Upper lobe of left lung (tissue), 6 donors: ENCODE data around the gene SLC26A3. TPM values are rescaled to one million over a fixed set of nuclear protein-coding genes. Genes with fewer than 3 reads are reported as not detected.

Source experiments
- ATAC-seq, 2 donors: fragments of 200-7000 bp; cut with Tn5 transposase; one replicate each; pipeline ENCODE4 v1.9.1; 2022; ENCODE audit warnings: mild to moderate bottlenecking in 2 of 2, moderate library complexity in 2 of 2; ENCODE audit not compliant: low FRiP score in 2 of 2
- DNase-seq, 2 donors: peaks; one replicate each; pipeline ENCODE4 v3.0.0-alpha.2; 2019 to 2020
- H3K27ac ChIP-seq, 4 donors: fragments of 200-600 bp; sonication (generic); one replicate each; pipeline ENCODE4 v1.5.1; 2016 to 2019
- H3K27me3 ChIP-seq, 4 donors: fragments of 200-600 bp; sonication (generic); one replicate each; pipeline ENCODE4 v1.5.1; 2017 to 2019
- H3K36me3 ChIP-seq, 4 donors: fragments of 200-600 bp; sonication (generic); one replicate each; pipeline ENCODE4 v1.5.1; 2016 to 2019
- H3K4me1 ChIP-seq, 4 donors: fragments of 200-600 bp; sonication (generic); one replicate each; pipeline ENCODE4 v1.5.1; 2018 to 2019
- H3K4me3 ChIP-seq, 4 donors: fragments of 200-600 bp; sonication (generic); one replicate each; pipeline ENCODE4 v1.5.1; 2017 to 2019; ENCODE audit warnings: mild to moderate bottlenecking in 2 of 4, moderate library complexity in 1 of 4
- H3K9me3 ChIP-seq, 4 donors: fragments of 200-600 bp; sonication (generic); one replicate each; pipeline ENCODE4 v1.5.1; 2018 to 2019
- EP300 ChIP-seq, 4 donors: sonication (generic); formaldehyde crosslinking; IDR thresholded peaks; one replicate each; pipeline ENCODE4 v1.5.1; 2017; ENCODE audit warnings: antibody characterized with exemption in 4 of 4, control low read depth in 2 of 4
- POLR2A ChIP-seq, 4 donors: fragments of 450-650 bp; IDR thresholded peaks; one replicate each; pipeline ENCODE4 v1.5.1; 2016 to 2017; ENCODE audit warnings: antibody characterized with exemption in 4 of 4, mild to moderate bottlenecking in 2 of 4
- POLR2AphosphoS5 ChIP-seq, 2 donors: sonication (generic); formaldehyde crosslinking; IDR thresholded peaks; one replicate each; pipeline ENCODE4 v1.5.1; 2017; ENCODE audit warnings: antibody characterized with exemption in 2 of 2
- WGBS, 2 donors: methylation state at CpG; one replicate each; pipeline ENCODE4 v1.1.5; 2017 to 2018; 5-methylcytosine and 5-hydroxymethylcytosine counted together
- total RNA-seq, 6 donors: library from RNA; depleted of rRNA in 4 of 6; stranded (reverse); fragments of >200 nt in 4 of 6; gene quantifications; one replicate each; pipeline versions ENCODE4 v1.1.0 to v1.2.1, GENCODE V29; 2016 to 2021
- TF ChIP-seq, protein P1 (sequence below), 6 experiments: fragments of 450-650 bp in 4 of 6; fragments of 200-600 bp in 2 of 6; sonication (generic) in 2 of 6; IDR thresholded peaks; one replicate each; pipeline ENCODE4 v1.5.1; 2016 to 2019; ENCODE audit warnings: antibody characterized with exemption in 6 of 6
- donor health status: DM: no; HTN: no; CAD: no; lungs with moderate emphysema.
- donor health status: DM: no; HTN: yes; CAD: no; lungs with severe emphysema.

SLC26A3 gene
- total RNA-seq, 6 donors from 2014 or later, result 0.43 to 5.4 (median 0.67) TPM; not detected in 3

DNA sequence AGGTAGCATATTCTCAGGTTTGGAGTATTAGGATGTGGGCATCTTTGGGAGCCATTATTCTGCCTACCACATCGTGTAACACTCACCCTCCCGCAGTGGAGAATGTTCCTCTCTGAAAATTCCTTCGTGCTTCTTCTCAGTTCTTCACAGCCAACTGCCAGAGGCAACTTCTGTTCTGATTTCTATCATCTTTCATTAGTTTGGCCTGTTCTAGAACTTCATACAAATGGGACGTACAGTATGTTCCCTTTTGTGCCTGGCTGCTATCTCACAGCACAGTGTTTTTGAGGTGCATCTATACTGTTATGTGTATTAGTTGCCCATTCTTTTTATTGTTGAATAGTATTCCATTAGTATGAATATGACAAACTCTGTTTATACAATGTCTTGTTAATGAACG lies 8.9 kb upstream of the SLC26A3 start:
- DNase-seq (no peak), ATAC-seq (no peak)
- H3K4me1 ChIP-seq, result no peaks in the 10 kb centered on the region
- 76 to 86% methylated on average over 5 of the region's 5 CpGs for WGBS, 2 donors
- no peaks in the 10 kb centered on the region for H3K27me3 ChIP-seq
- no peaks in the 10 kb centered on the region for H3K36me3 ChIP-seq
- TF ChIP-seq EP300 (IDR thresholded peaks at IDR 0.05) (no peak), POLR2A (IDR thresholded peaks at IDR 0.05) (no peak), POLR2AphosphoS5 (IDR thresholded peaks at IDR 0.05) (no peak)
- TF ChIP-seq, protein P1, sequence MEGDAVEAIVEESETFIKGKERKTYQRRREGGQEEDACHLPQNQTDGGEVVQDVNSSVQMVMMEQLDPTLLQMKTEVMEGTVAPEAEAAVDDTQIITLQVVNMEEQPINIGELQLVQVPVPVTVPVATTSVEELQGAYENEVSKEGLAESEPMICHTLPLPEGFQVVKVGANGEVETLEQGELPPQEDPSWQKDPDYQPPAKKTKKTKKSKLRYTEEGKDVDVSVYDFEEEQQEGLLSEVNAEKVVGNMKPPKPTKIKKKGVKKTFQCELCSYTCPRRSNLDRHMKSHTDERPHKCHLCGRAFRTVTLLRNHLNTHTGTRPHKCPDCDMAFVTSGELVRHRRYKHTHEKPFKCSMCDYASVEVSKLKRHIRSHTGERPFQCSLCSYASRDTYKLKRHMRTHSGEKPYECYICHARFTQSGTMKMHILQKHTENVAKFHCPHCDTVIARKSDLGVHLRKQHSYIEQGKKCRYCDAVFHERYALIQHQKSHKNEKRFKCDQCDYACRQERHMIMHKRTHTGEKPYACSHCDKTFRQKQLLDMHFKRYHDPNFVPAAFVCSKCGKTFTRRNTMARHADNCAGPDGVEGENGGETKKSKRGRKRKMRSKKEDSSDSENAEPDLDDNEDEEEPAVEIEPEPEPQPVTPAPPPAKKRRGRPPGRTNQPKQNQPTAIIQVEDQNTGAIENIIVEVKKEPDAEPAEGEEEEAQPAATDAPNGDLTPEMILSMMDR (IDR thresholded peaks at IDR 0.05), result no peak
- H3K4me3 ChIP-seq, result no peak overlapping the region
- no peak overlapping the region for H3K27ac ChIP-seq
- H3K9me3 ChIP-seq, result no peaks in the 10 kb centered on the region

DNA sequence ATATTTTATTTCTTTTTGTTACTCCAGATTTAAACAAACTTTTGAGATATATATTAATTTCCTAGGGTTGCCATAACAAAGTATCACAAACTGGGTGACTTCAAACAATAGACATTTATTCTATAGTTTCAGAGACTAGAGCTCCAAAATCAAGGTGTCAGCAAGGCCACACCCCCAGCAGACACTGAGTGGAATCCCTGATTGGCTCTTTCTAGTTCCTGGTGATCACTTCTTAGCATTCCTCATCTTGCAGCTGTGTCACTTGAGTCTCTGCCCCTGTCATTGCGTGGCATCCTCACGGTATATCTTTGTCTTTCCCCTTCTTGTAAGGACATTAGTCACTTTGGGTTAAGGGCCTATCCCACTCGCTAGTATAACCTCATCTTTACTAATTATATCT lies 7.6 kb upstream of the SLC26A3 start:
- no peaks in the 10 kb centered on the region for H3K27me3 ChIP-seq
- DNase-seq (no peak), ATAC-seq (no peak)
- H3K4me3 ChIP-seq, result no peak overlapping the region
- no peaks in the 10 kb centered on the region for H3K36me3 ChIP-seq
- no peaks in the 10 kb centered on the region for H3K4me1 ChIP-seq
- no peak overlapping the region for H3K27ac ChIP-seq
- no peak for TF ChIP-seq EP300 (IDR thresholded peaks at IDR 0.05)
- TF ChIP-seq POLR2A (IDR thresholded peaks at IDR 0.05), result no peak
- no peak for TF ChIP-seq POLR2AphosphoS5 (IDR thresholded peaks at IDR 0.05)
- TF ChIP-seq, protein P1 (IDR thresholded peaks at IDR 0.05), result no peak
- no peaks in the 10 kb centered on the region for H3K9me3 ChIP-seq
- 87 to 89% methylated on average over 3 of the region's 3 CpGs for WGBS, 2 donors

DNA sequence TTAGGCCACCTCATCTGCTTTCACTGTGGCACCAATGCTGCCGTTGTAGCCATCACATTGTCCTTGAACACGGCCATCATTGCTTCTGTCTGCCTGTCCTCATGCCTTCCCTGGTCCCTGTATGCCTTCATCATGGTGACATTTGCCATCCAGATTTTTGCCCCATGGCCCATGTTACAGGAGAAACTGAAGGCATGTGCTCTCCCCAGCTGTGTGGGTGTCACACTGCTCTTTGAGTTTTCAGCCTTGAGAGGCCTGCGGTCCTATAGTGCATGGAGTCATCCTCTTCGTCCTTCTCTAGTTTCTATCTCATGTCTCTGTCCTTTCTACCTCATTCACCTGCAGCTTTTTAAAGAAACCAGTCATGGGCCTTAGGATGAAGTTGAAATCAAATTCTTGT lies 6.2 kb upstream of the SLC26A3 start:
- no peak for TF ChIP-seq POLR2AphosphoS5 (IDR thresholded peaks at IDR 0.05)
- TF ChIP-seq, protein P1 (IDR thresholded peaks at IDR 0.05), result no peak
- TF ChIP-seq EP300 (IDR thresholded peaks at IDR 0.05), result no peak
- TF ChIP-seq POLR2A (IDR thresholded peaks at IDR 0.05), result no peak
- 90 to 100% methylated on average over 4 of the region's 4 CpGs for WGBS, 2 donors
- ATAC-seq (no peak), DNase-seq (no peak)
- no peaks in the 10 kb centered on the region for H3K9me3 ChIP-seq
- no peaks in the 10 kb centered on the region for H3K4me1 ChIP-seq
- no peaks in the 10 kb centered on the region for H3K36me3 ChIP-seq
- no peak overlapping the region for H3K27ac ChIP-seq
- H3K27me3 ChIP-seq, result no peaks in the 10 kb centered on the region
- no peak overlapping the region for H3K4me3 ChIP-seq

DNA sequence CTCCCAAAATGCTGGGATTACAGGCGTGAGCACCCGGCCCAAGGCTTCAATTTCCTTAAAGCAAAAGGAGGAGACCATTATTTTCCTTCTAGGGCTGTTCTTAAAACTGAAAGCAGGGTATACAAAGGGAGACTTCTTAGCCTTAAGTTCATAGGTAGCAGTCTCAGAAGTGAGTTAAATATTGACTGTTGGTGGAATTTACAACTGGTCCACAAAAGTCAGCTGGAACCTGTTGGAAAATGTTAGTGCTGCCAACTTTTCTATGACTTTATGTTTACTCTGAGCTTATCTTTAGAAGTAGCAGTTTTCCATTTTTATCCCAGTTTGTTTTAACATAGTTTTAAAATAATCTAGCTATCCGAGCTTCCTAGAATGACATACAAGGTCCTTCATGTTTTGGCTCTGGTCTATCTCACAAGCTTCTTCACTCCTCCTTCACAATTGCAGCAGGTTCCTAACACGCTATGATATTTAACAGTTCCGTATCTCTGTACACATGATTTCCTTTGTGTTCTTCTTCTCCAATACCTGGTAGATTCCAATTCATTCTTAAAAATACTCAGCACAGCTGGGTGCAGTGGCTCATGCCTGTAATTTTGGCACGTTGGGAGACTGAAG lies 3.3 kb downstream of the SLC26A3 start:
- Histone ChIP-seq H3K4me3 (no peak overlapping the region), H3K27me3 (no peaks in the 10 kb centered on the region), H3K9me3 (no peaks in the 10 kb centered on the region), H3K4me1 (no peaks in the 10 kb centered on the region), H3K27ac (no peak overlapping the region), H3K36me3 (no peaks in the 10 kb centered on the region)
- DNase-seq (no peak), ATAC-seq (no peak)
- TF ChIP-seq EP300 (IDR thresholded peaks at IDR 0.05), result no peak
- no peak for TF ChIP-seq POLR2AphosphoS5 (IDR thresholded peaks at IDR 0.05)
- TF ChIP-seq, protein P1 (IDR thresholded peaks at IDR 0.05), result no peak
- TF ChIP-seq POLR2A (IDR thresholded peaks at IDR 0.05), result no peak
- 39 to 49% methylated on average over 6 of the region's 6 CpGs for WGBS, 2 donors

DNA sequence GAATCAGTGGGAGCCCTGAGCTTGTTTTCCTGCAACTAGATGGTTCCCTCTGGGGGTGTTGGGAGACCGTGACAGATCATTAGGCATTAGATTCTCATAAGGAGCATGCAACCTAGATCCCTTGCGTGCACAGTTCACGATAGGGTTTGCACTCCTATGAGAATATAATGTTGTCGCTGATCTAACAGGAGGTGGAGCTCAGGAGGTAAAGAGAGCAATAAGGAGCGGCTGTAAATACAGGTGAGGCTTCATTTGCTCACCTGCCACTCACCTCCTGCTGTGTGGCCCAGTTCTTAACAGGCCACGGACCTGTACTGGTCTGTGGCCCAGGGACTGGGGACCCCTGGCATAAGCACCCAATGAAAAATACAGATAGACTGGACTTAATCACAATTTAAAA lies 10.7 kb downstream of the SLC26A3 start:
- 76 to 88% methylated on average over 6 of the region's 6 CpGs for WGBS, 2 donors
- DNase-seq, result no peak
- Histone ChIP-seq H3K9me3 (no peaks in the 10 kb centered on the region), H3K4me3 (no peak overlapping the region), H3K36me3 (no peaks in the 10 kb centered on the region), H3K4me1 (no peaks in the 10 kb centered on the region), H3K27ac (no peak overlapping the region), H3K27me3 (no peaks in the 10 kb centered on the region)
- no peak for TF ChIP-seq POLR2A (IDR thresholded peaks at IDR 0.05)
- no peak for ATAC-seq
